ENCODE measurements around the gene TMEM232.
"Not testable (repeated sequence)": the region's sequence is repeated elsewhere in the genome, so short reads cannot be mapped to it uniquely, and the experiment has no call there.

The TMEM232 gene

GRCh38 chr5:110707260-110707844 is 19.1 kb downstream of the TMEM232 start:
- DNase-seq (ENCODE audit: low spot score) = no peak

- DNase-seq (ENCODE audit: low spot score) = no peak
Measured at GRCh38 chr5:110705349-110705748, 21.1 kb downstream of the TMEM232 start.

DNA sequence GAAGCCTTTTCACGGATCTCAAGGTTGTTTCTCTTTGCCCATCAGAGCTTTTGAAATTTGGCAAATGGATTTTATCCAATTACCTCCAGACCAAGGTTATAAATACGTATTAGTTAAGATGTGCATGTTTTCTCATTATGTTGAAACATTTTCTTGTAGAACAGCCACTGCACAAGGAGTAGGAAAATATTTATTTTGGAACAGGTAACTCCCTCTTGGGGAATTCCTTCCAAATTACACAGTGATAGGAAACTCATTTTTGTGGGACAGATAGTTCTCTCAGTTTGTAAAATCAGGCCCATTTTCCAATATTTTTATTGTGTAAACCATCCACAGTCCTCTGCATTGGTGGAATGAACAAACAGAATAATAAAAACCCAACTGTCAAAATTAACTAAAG is 23.0 kb downstream of the TMEM232 start:
- no peak for DNase-seq (ENCODE audit: low spot score)

- DNase-seq (ENCODE audit: low spot score) = no peak
Measured at GRCh38 chr5:110702704-110703103, 23.8 kb downstream of the TMEM232 start.

GRCh38 chr5:110702300-110702699 is 24.2 kb downstream of the TMEM232 start:
- no peak for DNase-seq (ENCODE audit: low spot score)

DNA sequence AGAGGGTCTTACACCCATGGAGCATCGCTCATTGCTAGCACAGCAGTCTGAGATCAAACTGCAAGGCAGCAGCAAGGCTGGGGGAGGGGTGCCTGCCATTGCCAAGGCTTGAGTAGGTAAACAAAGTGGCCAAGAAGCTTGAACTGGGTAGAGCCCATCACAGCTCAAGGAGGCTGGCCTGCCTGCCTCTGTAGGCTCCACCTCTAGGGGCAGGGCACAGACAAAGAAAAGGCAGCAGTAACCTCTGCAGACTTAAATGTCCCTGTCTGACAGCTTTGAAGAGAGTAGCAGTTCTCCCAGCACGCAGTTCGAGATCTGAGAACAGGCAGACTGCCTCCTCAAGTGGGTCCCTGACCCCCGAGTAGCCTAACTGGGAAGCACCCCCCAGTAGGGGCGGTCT is 33.8 kb downstream of the TMEM232 start:
- DNase-seq (ENCODE audit: low spot score) = not testable (repeated sequence)

- not testable (repeated sequence) for DNase-seq (ENCODE audit: low spot score)
Measured at GRCh38 chr5:110690587-110690986, 35.9 kb downstream of the TMEM232 start.

- no peak for DNase-seq (ENCODE audit: low spot score)
Measured at GRCh38 chr5:110687485-110687884, 39.0 kb downstream of the TMEM232 start.

GRCh38 chr5:110686270-110686669 is 40.2 kb downstream of the TMEM232 start:
- no peak for DNase-seq (ENCODE audit: low spot score)

DNA sequence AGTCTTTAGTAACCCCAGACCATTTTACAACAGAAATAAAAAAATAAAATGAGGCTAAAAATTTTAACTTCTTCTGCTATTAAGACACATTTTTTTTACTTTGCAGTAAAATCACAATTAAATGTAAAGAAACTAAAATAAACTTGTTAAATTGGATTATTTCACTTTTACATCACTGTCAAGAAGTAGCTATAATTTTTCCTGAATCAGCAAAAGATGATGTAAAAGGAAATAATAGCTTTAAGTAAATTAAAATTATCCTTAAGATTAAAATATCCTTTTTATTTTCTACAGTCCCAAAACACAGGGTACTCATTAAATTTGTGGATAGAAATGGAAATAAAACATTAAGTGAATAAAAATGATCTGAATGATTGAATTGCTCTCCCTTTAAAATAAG is 44.5 kb downstream of the TMEM232 start:
- no peak for DNase-seq (ENCODE audit: low spot score)

DNA sequence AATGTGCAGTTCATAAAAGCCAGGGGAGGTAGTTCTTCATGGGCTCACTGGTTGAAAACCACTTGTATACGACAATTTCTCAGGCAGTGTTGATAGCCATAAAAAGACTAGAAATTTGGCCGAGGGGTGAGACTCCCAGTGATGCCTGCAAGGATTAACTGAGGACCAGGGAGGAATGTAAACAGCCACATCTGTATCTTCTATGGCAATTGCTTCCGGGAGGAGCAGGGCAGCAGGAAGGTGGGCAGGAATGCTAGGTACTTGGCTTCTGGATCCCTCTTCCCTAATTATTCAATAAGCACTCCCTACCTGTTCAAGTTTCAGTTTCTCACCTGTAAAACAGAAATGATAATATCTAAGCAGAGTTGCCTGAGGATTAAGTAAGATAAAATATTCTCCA is 45.4 kb downstream of the TMEM232 start:
- DNase-seq (ENCODE audit: low spot score) = no peak

- DNase-seq (ENCODE audit: low spot score) = not testable (repeated sequence)
Measured at GRCh38 chr5:110676554-110676953, 49.9 kb downstream of the TMEM232 start.

GRCh38 chr5:110665184-110665726 is 61.2 kb downstream of the TMEM232 start:
- DNase-seq (ENCODE audit: low spot score) = no peak

DNA sequence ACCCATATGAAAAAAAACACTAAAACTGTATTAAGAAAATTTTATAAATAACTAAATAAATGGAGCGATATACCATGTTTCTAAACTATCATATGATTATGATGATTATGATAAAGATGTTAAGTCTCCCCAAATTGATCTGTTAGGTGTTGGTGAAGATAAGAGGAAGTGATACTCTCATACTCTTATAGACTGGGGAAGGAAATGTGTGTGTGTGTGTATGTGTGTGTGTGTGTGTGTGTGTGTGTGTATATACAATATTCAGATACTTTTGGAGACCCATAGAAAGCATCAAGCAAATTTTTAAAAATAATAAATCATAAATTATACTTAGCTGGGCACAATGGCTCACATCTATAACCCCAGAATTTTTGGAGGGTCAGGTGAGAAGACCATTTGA is 62.9 kb downstream of the TMEM232 start:
- DNase-seq (ENCODE audit: low spot score) = no peak

GRCh38 chr5:110658006-110658405 is 68.5 kb downstream of the TMEM232 start:
- DNase-seq (ENCODE audit: low spot score) = no peak

GRCh38 chr5:110653231-110653970 is 73.1 kb downstream of the TMEM232 start:
- no peak for DNase-seq (ENCODE audit: low spot score)

DNA sequence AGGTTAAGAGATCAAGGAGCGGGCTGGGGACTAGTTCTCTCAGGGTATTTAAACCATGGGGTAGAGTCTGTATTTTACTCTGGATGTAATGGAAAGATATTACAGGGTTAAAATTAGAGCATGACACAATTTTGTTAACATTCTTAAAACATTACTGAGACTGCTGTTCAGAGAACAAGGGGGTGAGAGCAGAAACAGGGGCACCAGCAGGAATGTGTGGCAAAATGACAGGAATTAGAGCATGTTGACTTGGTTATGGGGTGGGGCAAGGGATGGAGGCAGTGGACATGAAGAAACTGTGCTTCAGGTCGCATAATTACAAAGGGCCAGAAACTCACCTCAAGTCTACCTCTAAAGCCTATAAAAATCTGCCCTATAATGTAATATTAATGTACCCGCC is 75.0 kb downstream of the TMEM232 start:
- DNase-seq (ENCODE audit: low spot score) = no peak

DNA sequence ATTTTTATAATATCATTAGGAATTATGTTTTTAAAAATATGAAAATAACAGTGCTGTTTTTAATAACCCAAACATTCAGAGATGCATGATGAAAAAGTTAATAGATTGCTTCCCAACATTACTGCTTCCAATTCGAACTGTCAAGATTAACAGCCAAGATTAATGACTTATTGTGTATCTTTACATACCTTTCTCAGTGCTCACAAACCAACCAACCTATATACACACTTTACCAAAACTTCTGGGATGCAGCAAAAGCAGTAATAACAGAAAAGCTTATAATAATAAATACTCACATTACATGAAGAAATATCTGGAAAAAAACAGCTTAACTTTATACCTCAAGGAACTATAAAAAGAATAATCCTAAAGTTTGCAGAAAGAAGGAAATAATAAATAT is 82.1 kb downstream of the TMEM232 start:
- DNase-seq (ENCODE audit: low spot score) = no peak

DNA sequence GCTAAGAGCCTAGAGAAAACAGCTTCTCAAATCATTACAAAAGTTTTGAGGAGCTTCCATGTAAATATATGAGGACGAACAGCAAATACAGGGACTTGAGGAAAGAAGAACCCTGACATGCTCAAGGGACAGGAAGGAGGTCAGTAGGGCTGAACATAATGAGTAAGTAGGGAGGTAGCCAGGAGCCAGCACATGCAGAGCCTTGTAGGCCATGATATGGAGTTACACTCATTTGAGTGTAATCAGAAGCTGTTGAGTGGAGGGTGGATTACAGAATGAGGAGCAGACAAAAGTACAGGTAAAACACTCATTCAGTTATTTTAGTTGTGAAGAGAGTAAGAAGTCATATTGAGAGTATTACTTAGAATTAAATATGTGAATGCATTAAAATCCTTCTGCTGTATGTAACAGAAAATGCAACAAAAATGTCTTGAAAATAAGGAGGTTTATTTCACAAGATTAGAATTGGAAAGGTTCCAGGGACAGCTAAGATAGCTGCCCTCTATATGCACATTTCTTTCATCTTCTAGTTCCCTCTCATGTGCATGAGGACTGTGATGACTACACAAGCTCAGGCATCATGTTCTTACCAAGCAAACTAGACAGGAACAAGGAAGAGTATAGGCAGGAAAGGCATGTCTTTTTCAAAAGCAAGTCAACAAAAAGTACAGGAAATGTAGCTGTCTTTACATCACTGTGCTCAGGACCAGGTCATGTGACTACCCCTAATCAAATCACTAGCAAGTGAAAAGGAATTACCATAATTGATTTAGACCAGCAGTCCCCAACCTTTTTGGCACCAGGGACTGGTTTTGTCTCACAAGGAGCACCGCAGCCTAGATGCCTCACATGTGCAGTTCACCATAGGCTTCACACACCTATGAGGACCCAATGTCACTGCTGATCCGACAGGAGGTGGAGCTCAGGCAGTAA is 87.2 kb downstream of the TMEM232 start:
- no peak for DNase-seq (ENCODE audit: low spot score)

- DNase-seq (ENCODE audit: low spot score) = no peak
Measured at GRCh38 chr5:110634475-110634874, 92.0 kb downstream of the TMEM232 start.

DNA sequence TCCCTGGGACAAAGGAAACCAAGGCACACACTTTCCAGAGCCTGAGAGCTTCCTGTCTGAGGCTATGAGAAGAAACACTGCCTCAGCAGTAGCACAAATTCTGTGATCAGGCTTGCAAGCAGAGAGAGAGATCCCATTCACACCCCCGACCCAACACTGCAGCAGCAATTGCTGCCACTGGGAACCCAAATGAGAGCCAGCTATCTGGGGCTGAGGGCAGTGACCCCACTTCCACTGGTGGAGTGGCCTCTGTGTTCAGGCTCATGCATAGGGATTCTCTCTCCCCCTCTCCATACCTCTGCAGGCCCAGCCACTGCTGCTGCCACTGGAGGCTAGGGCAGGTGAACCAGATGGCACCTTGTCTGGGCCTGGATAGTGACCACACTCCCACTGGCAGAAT is 95.2 kb downstream of the TMEM232 start:
- DNase-seq (ENCODE audit: low spot score) = no peak

DNA sequence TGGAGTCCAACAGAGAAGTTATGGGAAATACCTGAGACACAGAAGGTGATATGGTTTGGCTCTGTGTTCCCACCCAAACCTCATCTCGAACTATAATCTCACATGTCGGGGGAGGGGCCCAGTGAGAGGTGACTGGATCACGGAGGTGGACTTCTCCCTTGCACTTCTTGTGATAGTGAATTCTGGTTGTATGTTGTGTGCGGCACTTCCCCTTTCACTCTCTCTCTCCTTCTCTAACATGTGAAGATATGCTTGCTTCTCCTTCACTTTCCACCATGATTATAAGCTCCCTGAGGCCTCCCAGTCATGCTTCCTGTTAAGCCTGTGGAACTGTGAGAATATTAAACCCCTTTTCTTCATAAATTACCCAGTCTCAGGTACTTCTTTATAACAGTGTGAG is 96.1 kb downstream of the TMEM232 start:
- DNase-seq (ENCODE audit: low spot score) = no peak

Data from COLO829 (cell line).